Spleen (tissue), 11 donors: ENCODE results near the gene TCHHL1. TPM values are rescaled to one million over a fixed set of nuclear protein-coding genes. Genes with fewer than 3 reads are reported as not detected.

Experiments used
- DNase-seq: peaks from one replicate; pipeline ENCODE4 v3.0.0-alpha.2; 2020
- H3K27ac ChIP-seq, 8 donors: fragments of 200-600 bp; sonication (generic) in 7 of 8; 1 replicate in 4 of 8; 2 replicates in 4 of 8; pipeline versions ENCODE4 v1.5.0 to v1.8.0; 2016 to 2021; ENCODE audit warnings: inconsistent platforms in 4 of 8, mild to moderate bottlenecking in 4 of 8, moderate library complexity in 1 of 8
- H3K27me3 ChIP-seq, 7 donors: fragments of 200-600 bp; sonication (generic) in 6 of 7; replicated peaks in 1 of 7; 1 replicate in 4 of 7; 2 replicates in 3 of 7; pipeline versions ENCODE4 v1.5.0 to v1.8.0; 2016 to 2021; ENCODE audit warnings: inconsistent platforms in 3 of 7, mild to moderate bottlenecking in 1 of 7
- H3K36me3 ChIP-seq, 6 donors: fragments of 200-600 bp; sonication (generic) in 5 of 6; 1 replicate in 4 of 6; 2 replicates in 2 of 6; pipeline versions ENCODE4 v1.5.0 to v1.8.0; 2016 to 2021; ENCODE audit warnings: inconsistent platforms in 2 of 6
- H3K4me1 ChIP-seq, 6 donors: fragments of 200-600 bp; sonication (generic) in 5 of 6; 1 replicate in 3 of 6; 2 replicates in 3 of 6; pipeline versions ENCODE4 v1.5.0 to v1.8.0; 2016 to 2021; ENCODE audit warnings: inconsistent platforms in 3 of 6
- H3K4me3 ChIP-seq, 8 donors: fragments of 200-600 bp; sonication (generic) in 7 of 8; 1 replicate in 4 of 8; 2 replicates in 4 of 8; pipeline versions ENCODE4 v1.5.0 to v1.8.0; 2016 to 2021; ENCODE audit warnings: inconsistent platforms in 4 of 8, mild to moderate bottlenecking in 4 of 8, moderate library complexity in 2 of 8
- H3K9me3 ChIP-seq, 8 donors: fragments of 200-600 bp; sonication (generic) in 7 of 8; 1 replicate in 4 of 8; 2 replicates in 4 of 8; pipeline versions ENCODE4 v1.5.0 to v1.8.0; 2016 to 2021; ENCODE audit warnings: inconsistent platforms in 4 of 8
- CTCF ChIP-seq, 11 experiments: fragments of 200-600 bp in 7 of 11; fragments of 450-650 bp in 4 of 11; sonication (generic) in 4 of 11; IDR thresholded peaks in 8 of 11; conservative IDR thresholded peaks in 3 of 11; 1 replicate in 7 of 11; 2 replicates in 4 of 11; pipeline versions ENCODE4 v1.4.0 to v1.8.0; 2016 to 2021; ENCODE audit warnings: antibody characterized with exemption in 11 of 11, inconsistent platforms in 4 of 11, mild to moderate bottlenecking in 1 of 11
- POLR2A ChIP-seq, 3 donors: fragments of 450-650 bp; IDR thresholded peaks; one replicate each; pipeline ENCODE4 v1.5.1; 2017; ENCODE audit warnings: antibody characterized with exemption in 3 of 3, mild to moderate bottlenecking in 1 of 3
- POLR2AphosphoS5 ChIP-seq, 3 donors: sonication (generic); formaldehyde crosslinking; IDR thresholded peaks; one replicate each; pipeline ENCODE4 v1.5.1; 2017; ENCODE audit warnings: antibody characterized with exemption in 3 of 3
- WGBS, 5 donors: extraction: QIAGEN DNeasy Blood & Tissue Kit in 3 of 5; methylation state at CpG; one replicate each; pipeline versions ENCODE4 v1.1.5 to v1.1.7; 2013 to 2018; 5-methylcytosine and 5-hydroxymethylcytosine counted together
- intact Hi-C: fragments of 100-400 bp; cut with DNase I; formaldehyde crosslinking; loops from one replicate; pipeline ENCODE4 v1.15.0; 2023; ENCODE audit warnings: low total_unique reads
- polyA plus RNA-seq, 3 donors: library from polyadenylated mRNA; stranded (reverse); fragments of 200-250 nt; gene quantifications; one replicate each; pipeline ENCODE4 v1.2.1, GENCODE V29; 2013
- total RNA-seq, 7 donors: library from RNA; depleted of rRNA in 3 of 7; stranded (reverse); fragments of >200 nt in 3 of 7; fragmentation: NEBNext Ultra II Directional in 4 of 7; extraction: Animal tissue kit (Norgen Biotek cat#: 25700) in 4 of 7; gene quantifications; one replicate each; pipeline versions ENCODE4 v1.1.0 to v1.2.1, GENCODE V29; 2016 to 2021
- donor health status: healthy with polysubstance abuse.
- donor health status: DM: no; HTN: no; CAD: no; lungs with moderate emphysema.
- donor health status: DM: no; HTN: no; CAD: no.
- donor health status: Bipolar disorder and iron deficiency.
- donor health status: healthy.
- donor health status: DM: no; HTN: no; CAD: no.
- donor health status: DM: yes; HTN: yes; CAD: no.

TCHHL1 gene
- total and polyA plus RNA-seq, 10 donors: not detected

- TF ChIP-seq POLR2A (IDR thresholded peaks at IDR 0.05) (no peak), POLR2AphosphoS5 (IDR thresholded peaks at IDR 0.05) (no peak), CTCF (IDR thresholded peaks at IDR 0.05 in 8 of 11, conservative IDR thresholded peaks at IDR 0.05 in 3 of 11) (no peak)
- H3K4me3 ChIP-seq: no peak overlapping the region
- H3K27ac ChIP-seq: no peak overlapping the region
- no peaks in the 10 kb centered on the region for H3K4me1 ChIP-seq
- 81 to 91% (median 87%) methylated on average over 14 to 24 of the region's 24 CpGs for WGBS, 5 donors
- no peak for DNase-seq
- no peaks in the 10 kb centered on the region for H3K9me3 ChIP-seq
- intact Hi-C loops: no loop called here
- H3K27me3 ChIP-seq: peaks cover 0 to 39% (median 0%) of the 10 kb centered on the region in 7 donors
- no peaks in the 10 kb centered on the region for H3K36me3 ChIP-seq
Measured at GRCh38 chr1:152078831-152079441, 9.9 kb downstream of the TCHHL1 start.

GRCh38 chr1:152072311-152072710, 16.6 kb downstream of the TCHHL1 start:
- no peaks in the 10 kb centered on the region for H3K9me3 ChIP-seq
- TF ChIP-seq POLR2A (IDR thresholded peaks at IDR 0.05): no peak

GRCh38 chr1:152071123-152071522, 17.7 kb downstream of the TCHHL1 start:
- Histone ChIP-seq H3K27me3 (peaks cover 0 to 44% (median 0%) of the 10 kb centered on the region in 7 donors), H3K27ac (no peak overlapping the region), H3K4me3 (no peak overlapping the region), H3K9me3 (no peaks in the 10 kb centered on the region), H3K4me1 (no peaks in the 10 kb centered on the region), H3K36me3 (no peaks in the 10 kb centered on the region)
- WGBS, 5 donors: 70 to 86% (median 72%) methylated on average over 3 of the region's 3 CpGs
- intact Hi-C loops: no loop called here
- no peak for DNase-seq
- no peak for TF ChIP-seq POLR2AphosphoS5 (IDR thresholded peaks at IDR 0.05)
- TF ChIP-seq CTCF (IDR thresholded peaks at IDR 0.05 in 8 of 11, conservative IDR thresholded peaks at IDR 0.05 in 3 of 11): no peak
- no peak for TF ChIP-seq POLR2A (IDR thresholded peaks at IDR 0.05)

More at GRCh38 chr1:152072311-152072710, 16.6 kb downstream of the TCHHL1 start:
- H3K4me3 ChIP-seq: no peak overlapping the region
- no peaks in the 10 kb centered on the region for H3K4me1 ChIP-seq
- H3K27me3 ChIP-seq: peaks cover 0 to 48% (median 0%) of the 10 kb centered on the region in 7 donors
- no peak for DNase-seq
- no peaks in the 10 kb centered on the region for H3K36me3 ChIP-seq
- intact Hi-C loops: no loop called here
- 60 to 84% (median 81%) methylated on average over 3 of the region's 3 CpGs for WGBS, 5 donors
- H3K27ac ChIP-seq: no peak overlapping the region

- TF ChIP-seq CTCF (IDR thresholded peaks at IDR 0.05 in 8 of 11, conservative IDR thresholded peaks at IDR 0.05 in 3 of 11) (no peak), POLR2AphosphoS5 (IDR thresholded peaks at IDR 0.05) (no peak), POLR2A (IDR thresholded peaks at IDR 0.05) (no peak)
- DNase-seq: no peak
- Histone ChIP-seq H3K27me3 (peaks cover 0 to 62% (median 0%) of the 10 kb centered on the region in 7 donors), H3K27ac (no peak overlapping the region), H3K36me3 (no peaks in the 10 kb centered on the region), H3K4me3 (no peak overlapping the region), H3K9me3 (no peaks in the 10 kb centered on the region), H3K4me1 (no peaks in the 10 kb centered on the region)
- 68 to 85% (median 75%) methylated on average over 1 of the region's 1 CpG for WGBS, 5 donors
- intact Hi-C loops: loop anchor here (10.0 kb wide), 1 partner anchor 57 kb away; no protein-coding TSS in a partner anchor
Measured at GRCh38 chr1:152067929-152068328, 20.9 kb downstream of the TCHHL1 start.
